Measurements from ENCODE around the gene BORCS8. TPM values are rescaled to one million over a fixed set of nuclear protein-coding genes. Genes with fewer than 3 reads are reported as not detected.
A peak's percentile ranks its signal among the peaks of the same experiment; 100 is the strongest.

BORCS8 gene
- total and polyA plus RNA-seq, 2 of the 13 experiments (the other 11 are each of a cell fraction or from before 2014, with no cell fraction given): 9.6 to 13.3 TPM

- TF ChIP-seq ZNF274 (CRISPR knock-in tag; IDR thresholded peaks at IDR 0.05) (no peak), PITX1 (CRISPR knock-in tag; IDR thresholded peaks at IDR 0.05) (peak; percentile 45), ZNF691 (CRISPR knock-in tag; IDR thresholded peaks at IDR 0.05; ENCODE audit: borderline replicate concordance, low read depth) (no peak), HMGXB4 (CRISPR knock-in tag; IDR thresholded peaks at IDR 0.05; ENCODE audit: borderline replicate concordance in 1 of 2, low read depth in 1 of 2) (0 out of 4 replicates have a peak, but pooled peaks of 1 of the 2 experiments have one; percentile 43), ZNF264 (CRISPR knock-in tag; IDR thresholded peaks at IDR 0.05) (no peak), KDM4B (CRISPR knock-in tag; IDR thresholded peaks at IDR 0.05) (0 out of 2 replicates have a peak, but pooled peaks have one; percentile 86), RXRB (CRISPR knock-in tag; IDR thresholded peaks at IDR 0.05; ENCODE audit: borderline replicate concordance) (peak; percentile 70), SRSF9 (IDR thresholded peaks at IDR 0.05; ENCODE audit: borderline replicate concordance, insufficient read depth, low read depth, low read length, poor library complexity, severe bottlenecking) (no peak), GPN1 (CRISPR knock-in tag; IDR thresholded peaks at IDR 0.05; ENCODE audit: borderline replicate concordance) (no peak), ZSCAN5A (CRISPR knock-in tag; IDR thresholded peaks at IDR 0.05; ENCODE audit: borderline replicate concordance) (no peak), ZNF512 (CRISPR knock-in tag; IDR thresholded peaks at IDR 0.05) (no peak), FOXA1 (IDR thresholded peaks at IDR 0.05) (no peak), FOXA1 (CRISPR knock-in tag; IDR thresholded peaks at IDR 0.05) (peak; percentile 95), ZNF841 (CRISPR knock-in tag; IDR thresholded peaks at IDR 0.05; ENCODE audit: borderline replicate concordance) (no peak), ZNF687 (CRISPR knock-in tag; IDR thresholded peaks at IDR 0.05) (peak; percentile 77), ZBTB7A (CRISPR knock-in tag; IDR thresholded peaks at IDR 0.05) (peak; percentile 57; the same call in 1 of the 2 replicates), FOXO4 (CRISPR knock-in tag; conservative IDR thresholded peaks at IDR 0.05) (no peak)
Measured at GRCh38 chr19:19171821-19172532, 20.0 kb downstream of the BORCS8 start (continued).
